GM19463 (cell line): ENCODE results near the gene SPHK2.
A peak's percentile ranks its signal among the peaks of the same experiment; 100 is the strongest.
"Not testable (repeated sequence)": the region's sequence is repeated elsewhere in the genome, so short reads cannot be mapped to it uniquely, and the experiment has no call there.

ENCODE experiments used
- ATAC-seq: cut with Tn5 transposase; IDR thresholded peaks from one replicate; pipeline ENCODE4 v1.9.1; 2021; ENCODE audit warnings: mild to moderate bottlenecking, moderate library complexity; ENCODE audit not compliant: unreplicated experiment

The SPHK2 gene, protein sequence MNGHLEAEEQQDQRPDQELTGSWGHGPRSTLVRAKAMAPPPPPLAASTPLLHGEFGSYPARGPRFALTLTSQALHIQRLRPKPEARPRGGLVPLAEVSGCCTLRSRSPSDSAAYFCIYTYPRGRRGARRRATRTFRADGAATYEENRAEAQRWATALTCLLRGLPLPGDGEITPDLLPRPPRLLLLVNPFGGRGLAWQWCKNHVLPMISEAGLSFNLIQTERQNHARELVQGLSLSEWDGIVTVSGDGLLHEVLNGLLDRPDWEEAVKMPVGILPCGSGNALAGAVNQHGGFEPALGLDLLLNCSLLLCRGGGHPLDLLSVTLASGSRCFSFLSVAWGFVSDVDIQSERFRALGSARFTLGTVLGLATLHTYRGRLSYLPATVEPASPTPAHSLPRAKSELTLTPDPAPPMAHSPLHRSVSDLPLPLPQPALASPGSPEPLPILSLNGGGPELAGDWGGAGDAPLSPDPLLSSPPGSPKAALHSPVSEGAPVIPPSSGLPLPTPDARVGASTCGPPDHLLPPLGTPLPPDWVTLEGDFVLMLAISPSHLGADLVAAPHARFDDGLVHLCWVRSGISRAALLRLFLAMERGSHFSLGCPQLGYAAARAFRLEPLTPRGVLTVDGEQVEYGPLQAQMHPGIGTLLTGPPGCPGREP

DNA sequence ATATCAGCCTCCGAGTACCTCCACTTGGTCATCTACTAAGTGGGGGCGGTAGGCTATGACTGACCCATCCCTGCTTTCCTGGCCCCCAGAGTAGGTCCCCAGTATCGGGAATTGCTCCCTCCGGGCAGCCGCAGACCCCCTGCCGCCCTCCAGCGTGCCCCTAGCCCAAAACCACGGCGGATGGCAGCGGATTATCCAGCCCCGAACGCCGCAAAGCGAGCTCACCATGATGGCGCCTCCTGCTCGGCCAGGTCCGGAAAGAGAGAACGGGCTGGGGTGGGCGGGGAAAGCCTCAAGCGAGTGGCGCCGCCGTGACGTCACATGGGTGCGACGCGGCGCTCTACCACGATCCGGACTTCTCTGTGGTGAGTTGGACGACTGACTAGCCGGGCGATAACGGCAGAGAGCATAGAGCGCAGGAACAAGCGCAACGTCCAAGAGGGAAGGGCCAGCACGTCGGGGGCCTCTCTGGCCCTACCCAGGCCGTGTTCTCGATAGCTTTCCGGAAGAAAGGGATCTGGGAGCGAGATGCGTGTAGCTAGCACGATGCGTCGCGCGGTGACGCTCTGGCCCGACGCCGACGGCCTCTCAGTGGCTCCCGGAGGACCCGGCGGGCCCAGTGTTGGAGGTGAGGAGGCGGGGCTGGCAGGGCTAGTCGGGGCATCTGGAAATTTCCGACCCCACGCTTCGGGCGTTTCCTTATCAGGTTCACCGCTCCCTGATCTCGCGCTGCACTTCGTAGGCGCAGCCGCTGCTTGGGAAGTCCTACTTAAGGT, at the start of gene SPHK2, which contains the start of gene RPL18:
TSS of gene SPHK2 (plus strand) at position 591 of the 776 bp plus-strand sequence. CDS start 1,009 bp downstream, outside the sequence.
TSS of gene RPL18 (minus strand) at position 263 of the 776 bp plus-strand sequence. CDS start at position 228, 35 bp downstream.
- ATAC-seq, result peak; percentile 82

- ATAC-seq, result no peak
Measured at GRCh38 chr19:48569814-48570213, 49.5 kb upstream of the SPHK2 start.

DNA sequence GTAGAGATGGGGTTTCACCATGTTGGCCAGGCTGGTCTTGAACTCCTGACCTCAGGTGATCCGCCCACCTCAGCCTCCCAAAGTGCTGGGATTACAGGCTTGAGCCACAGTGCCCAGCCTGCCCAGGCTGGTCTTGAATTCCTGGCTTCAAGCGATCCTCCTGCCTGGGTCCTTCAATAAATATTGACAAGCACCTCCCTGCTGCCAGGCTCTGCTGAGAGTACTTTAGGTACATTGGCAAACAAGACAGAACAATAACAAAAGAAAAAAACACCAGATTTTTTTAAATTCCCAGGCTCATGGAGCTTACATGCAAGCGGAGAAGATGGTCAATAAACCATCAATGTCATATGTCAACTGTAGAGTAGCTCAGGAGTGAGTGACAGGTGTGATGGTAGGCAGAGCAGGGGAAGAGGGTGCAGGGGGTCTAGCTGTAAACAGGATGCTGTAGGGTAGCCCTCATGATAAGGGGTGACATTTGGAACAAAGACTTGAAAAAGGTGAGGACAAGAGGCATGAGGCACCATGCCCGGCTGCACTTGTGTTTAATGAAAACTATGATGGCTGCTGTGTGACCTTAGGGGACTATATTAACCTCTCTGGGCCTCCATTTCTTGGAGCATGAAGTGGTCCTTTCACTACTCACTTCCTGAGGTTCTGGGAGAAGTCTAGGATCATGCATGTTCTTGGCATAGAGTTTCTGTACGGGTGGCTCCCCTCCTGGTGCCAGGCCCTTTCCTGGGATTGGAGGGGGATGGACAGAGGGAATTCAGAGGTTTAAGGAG, 47.7 kb upstream of the SPHK2 start:
- ATAC-seq, result no peak

DNA sequence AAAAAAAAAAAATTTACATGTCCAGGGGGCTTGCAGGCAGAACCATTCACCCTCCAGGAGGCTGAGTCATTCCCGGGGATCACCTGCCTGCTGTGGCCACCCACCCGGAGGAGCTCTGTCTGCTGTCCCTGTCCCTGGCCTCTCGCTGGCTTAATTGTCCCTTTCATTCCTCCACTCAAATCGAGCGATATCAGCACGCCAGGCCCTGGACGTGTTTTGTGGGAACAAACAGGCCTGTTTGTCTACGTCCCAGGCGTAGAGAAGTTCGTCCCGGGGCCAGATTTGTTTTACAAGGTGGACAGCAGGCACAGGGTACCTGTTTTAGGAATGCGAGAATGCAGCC, 46.2 kb upstream of the SPHK2 start:
- ATAC-seq, result no peak

GRCh38 chr19:48575931-48576622, 43.2 kb upstream of the SPHK2 start:
- ATAC-seq, result no peak

DNA sequence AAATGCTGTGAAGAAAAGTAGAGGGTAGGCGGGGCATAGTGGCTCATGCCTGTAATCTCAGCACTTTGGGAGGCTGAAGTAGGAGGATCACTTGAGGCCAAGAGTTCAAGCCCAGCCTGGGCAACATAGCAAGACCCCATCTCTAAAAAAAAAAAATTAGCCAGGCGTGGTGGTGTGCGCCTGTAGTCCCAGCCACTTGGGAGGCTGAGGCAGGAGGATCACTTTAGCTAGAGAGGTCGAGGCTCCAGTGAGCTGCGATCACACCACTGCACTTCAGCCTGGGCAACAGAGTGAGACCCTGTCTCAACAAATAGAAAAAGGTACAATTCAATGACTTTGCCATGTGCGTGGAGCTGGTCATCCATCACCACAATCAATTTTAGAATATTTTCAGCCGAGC, 41.4 kb upstream of the SPHK2 start:
- ATAC-seq, result not testable (repeated sequence)

GRCh38 chr19:48578891-48579290, 40.4 kb upstream of the SPHK2 start:
- ATAC-seq, result no peak

- no peak for ATAC-seq
Measured at GRCh38 chr19:48582168-48582567, 37.1 kb upstream of the SPHK2 start.

DNA sequence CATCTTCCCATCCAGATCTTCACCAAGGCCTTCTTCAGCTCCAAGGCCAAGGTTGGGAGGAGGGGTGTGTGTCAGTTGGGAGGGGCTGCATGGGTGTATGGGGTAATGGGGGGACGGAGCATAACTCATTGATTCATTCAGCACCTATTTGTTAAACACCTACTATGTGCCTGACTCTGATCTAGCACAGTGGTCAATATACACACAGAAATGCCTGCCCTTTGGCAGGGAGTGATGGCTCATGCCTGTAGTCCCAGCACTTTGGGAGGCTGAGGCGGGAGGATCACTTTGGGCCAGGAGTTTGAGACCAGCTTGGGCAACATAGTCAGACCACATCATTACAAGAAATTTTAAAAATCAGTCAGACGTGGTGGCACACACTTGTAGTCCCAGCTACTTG, 31.9 kb upstream of the SPHK2 start:
- no peak for ATAC-seq

GRCh38 chr19:48588670-48589401, 30.5 kb upstream of the SPHK2 start:
- no peak for ATAC-seq

DNA sequence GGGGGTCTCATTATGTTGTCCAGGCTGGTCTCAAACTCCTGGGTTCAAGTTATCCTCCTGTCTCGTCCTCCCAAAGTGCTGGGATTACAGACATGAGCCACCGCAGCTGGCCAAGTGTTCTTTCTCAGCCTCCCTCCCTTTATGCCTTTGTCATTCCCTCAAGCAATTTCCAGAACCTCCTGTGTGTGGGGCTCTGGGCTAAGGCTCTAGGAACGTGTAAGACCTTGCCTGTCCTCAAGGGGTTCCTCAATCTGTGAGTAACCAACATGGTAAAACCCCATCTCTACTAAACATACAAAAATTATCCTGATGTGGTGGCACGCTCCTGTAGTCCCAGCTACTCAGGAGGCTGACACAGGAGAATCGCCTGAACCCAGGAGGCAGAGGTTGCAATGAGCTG, 28.3 kb upstream of the SPHK2 start:
- no peak for ATAC-seq

- no peak for ATAC-seq
Measured at GRCh38 chr19:48595171-48595570, 24.1 kb upstream of the SPHK2 start.

GRCh38 chr19:48595833-48596232, 23.5 kb upstream of the SPHK2 start:
- no peak for ATAC-seq

DNA sequence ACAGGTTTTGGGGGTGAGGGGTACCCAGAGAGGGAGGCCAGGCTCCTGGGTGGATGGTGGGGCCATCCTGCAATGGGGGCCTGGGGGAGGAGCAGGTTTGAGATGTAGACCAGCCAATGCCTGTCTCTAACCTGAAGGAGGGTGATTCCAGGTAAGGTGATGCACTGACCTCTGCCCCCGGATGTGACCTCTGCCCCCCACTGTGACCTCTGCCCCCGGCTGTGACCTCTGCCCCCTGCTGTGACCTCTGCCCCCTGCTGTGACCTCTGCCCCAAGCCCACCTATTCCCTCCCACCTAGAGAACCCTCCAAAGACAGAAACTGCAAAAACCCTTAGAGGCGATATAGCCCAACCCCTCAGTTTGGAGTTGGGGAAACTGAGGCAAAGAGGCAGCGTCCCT, 23.1 kb upstream of the SPHK2 start:
- no peak for ATAC-seq

DNA sequence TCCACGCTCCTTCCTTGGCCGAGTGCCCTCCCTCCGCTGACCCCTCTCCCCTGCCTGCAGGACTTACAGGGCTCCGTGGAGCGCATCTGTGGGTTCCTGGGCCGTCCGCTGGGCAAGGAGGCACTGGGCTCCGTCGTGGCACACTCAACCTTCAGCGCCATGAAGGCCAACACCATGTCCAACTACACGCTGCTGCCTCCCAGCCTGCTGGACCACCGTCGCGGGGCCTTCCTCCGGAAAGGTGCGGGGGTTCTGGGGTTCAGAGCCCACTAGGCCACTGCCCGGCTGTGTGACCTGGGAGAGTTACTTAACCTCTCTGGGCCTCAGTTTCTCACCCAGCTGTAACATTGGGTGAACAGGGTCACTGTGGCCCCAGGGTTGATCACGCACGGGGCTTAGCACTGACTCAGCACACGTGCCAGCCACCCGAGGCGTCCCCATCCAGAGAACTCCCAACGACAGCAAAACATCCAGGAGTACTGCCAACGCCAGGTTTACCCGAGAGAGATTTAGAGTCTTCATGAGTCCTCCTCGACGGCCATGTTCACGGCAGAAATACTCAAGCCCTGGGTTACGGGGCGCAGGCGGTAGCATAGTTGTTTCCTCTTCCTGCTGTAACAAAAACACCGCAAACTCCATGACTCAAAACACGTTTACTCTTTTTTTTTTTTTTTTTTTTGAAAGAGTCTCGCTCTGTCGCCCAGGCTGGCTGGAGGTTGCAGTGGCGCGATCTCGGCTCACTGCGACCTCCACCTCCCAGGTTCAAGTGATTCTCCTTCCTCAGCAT, 22.4 kb upstream of the SPHK2 start:
- ATAC-seq, result no peak

- ATAC-seq, result no peak
Measured at GRCh38 chr19:48598996-48599700, 20.2 kb upstream of the SPHK2 start.

DNA sequence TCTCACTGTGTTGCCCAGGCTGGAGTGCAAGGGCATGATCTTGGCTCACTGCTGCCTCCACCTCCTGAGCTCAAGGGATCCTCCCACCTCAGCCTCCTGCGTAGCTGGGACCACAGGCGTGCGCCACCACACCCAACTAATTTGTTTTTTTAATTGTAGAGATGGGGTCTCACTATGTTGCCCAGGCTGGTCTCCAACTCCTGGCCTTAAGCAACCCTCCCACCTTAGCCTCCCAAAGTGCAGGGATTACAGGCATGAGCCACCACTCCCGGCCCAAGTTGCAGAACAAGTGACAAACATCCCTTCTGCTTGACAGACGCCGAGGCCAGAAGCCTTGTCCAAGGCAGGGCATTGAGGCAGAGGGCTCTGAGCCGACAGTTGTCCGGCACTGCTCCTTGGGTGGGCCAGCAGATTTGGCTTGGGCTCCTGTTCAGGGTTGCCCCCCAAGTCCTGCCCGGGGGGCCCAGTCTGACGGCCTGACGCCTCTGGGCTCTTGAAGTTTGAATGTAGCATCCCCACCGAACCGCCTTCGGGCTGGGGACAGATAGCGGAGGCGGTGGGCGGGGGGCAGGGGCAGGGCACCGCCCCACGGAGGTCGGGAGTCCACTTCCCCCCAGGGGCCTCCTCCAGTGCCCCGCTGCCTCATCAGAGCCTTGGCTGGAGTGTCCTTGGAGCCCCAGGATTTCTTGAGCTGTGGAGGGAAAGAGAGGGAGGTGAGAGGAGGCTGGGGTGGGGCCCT, 18.5 kb upstream of the SPHK2 start:
- ATAC-seq, result no peak
